ENCODE measurements around the gene CPSF4.
"Not testable (repeated sequence)": the region's sequence is repeated elsewhere in the genome, so short reads cannot be mapped to it uniquely, and the experiment has no call there.

DNA sequence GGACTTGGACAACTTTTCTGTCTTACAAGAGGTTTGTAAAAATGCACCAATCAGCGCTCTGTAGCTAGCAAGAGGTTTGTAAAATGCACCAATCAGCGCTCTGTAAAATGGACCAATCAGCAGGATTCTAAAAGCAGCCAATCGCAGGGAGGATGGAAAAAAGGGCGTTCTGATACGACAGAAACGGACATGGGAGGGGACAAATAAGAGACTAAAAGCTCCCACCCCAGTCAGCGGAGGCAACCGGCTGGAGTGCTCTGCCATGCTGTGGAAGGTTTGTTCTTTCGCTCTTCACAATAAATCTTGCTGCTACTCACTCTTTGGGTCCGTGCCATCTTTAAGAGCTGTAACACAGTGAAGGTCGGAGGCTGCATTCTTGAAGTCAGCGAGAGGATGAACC lies 62.5 kb downstream of the CPSF4 start:
- TF ChIP-seq EZH2 (IDR thresholded peaks at IDR 0.05; ENCODE audit: borderline replicate concordance, insufficient read depth, low read depth, low read length, poor library complexity, severe bottlenecking), result not testable (repeated sequence)
- TF ChIP-seq, protein P1, sequence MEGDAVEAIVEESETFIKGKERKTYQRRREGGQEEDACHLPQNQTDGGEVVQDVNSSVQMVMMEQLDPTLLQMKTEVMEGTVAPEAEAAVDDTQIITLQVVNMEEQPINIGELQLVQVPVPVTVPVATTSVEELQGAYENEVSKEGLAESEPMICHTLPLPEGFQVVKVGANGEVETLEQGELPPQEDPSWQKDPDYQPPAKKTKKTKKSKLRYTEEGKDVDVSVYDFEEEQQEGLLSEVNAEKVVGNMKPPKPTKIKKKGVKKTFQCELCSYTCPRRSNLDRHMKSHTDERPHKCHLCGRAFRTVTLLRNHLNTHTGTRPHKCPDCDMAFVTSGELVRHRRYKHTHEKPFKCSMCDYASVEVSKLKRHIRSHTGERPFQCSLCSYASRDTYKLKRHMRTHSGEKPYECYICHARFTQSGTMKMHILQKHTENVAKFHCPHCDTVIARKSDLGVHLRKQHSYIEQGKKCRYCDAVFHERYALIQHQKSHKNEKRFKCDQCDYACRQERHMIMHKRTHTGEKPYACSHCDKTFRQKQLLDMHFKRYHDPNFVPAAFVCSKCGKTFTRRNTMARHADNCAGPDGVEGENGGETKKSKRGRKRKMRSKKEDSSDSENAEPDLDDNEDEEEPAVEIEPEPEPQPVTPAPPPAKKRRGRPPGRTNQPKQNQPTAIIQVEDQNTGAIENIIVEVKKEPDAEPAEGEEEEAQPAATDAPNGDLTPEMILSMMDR (IDR thresholded peaks at IDR 0.05), result not testable (repeated sequence)
